GM12878 (cell line): ENCODE results near the gene KCNA5. TPM values are rescaled to one million over a fixed set of nuclear protein-coding genes. Genes with fewer than 3 reads are reported as not detected.
A peak's percentile ranks its signal among the peaks of the same experiment; 100 is the strongest.

Experiments used
- ATAC-seq: fragments of 200-7000 bp; cut with Tn5 transposase; 3 replicates; pipeline ENCODE4 v1.9.1; 2020; ENCODE audit warnings: mild to moderate bottlenecking, moderate library complexity
- BruUV-seq: library from RNA; stranded (reverse); fragments of 400-500 nt; replicated peaks from 2 replicates; lab custom pipeline; 2021; lab: Mats Ljungman, UMichigan
- CTCF ChIA-PET: fragments of 300-600 bp; sonication (Branson Sonifier 250); formaldehyde crosslinking; extraction: SDS; loops from one replicate; lab custom pipeline; 2021; ENCODE audit warnings: inconsistent platforms; lab: Yijun Ruan, JAX
- POLR2A ChIA-PET: fragments of 350-600 bp; formaldehyde crosslinking; extraction: SDS; loops from one replicate; lab custom pipeline; 2021; ENCODE audit warnings: inconsistent platforms; lab: Charles Lee
- RAD21 ChIA-PET: fragments of 300-600 bp; sonication (Branson Sonifier 250); formaldehyde crosslinking; loops from one replicate; lab custom pipeline; 2023; ENCODE audit warnings: antibody characterized with exemption; ENCODE audit not compliant: unreplicated experiment; lab: Charles Lee
- SMC1A ChIA-PET: fragments of 300-600 bp; sonication (Branson Sonifier 250); formaldehyde crosslinking; loops from one replicate; lab custom pipeline; 2023; ENCODE audit not compliant: unreplicated experiment, uncharacterized antibody; lab: Charles Lee
- DNase-seq: peaks from one replicate; pipeline ENCODE4 v3.0.0-alpha.2; 2011; ENCODE audit warnings: low read depth, low spot score
- FAIRE-seq: peaks from 3 replicates; lab custom pipeline; 2011; peaks lifted over from hg19 to GRCh38; lab: Jason Lieb, UNC
- H2AFZ ChIP-seq: 2 replicates; pipeline ENCODE4 v1.6.0; 2011; ENCODE audit warnings: low read depth, low read length, control low read depth; ENCODE audit not compliant: control insufficient read depth
- H3K27ac ChIP-seq: 2 replicates; pipeline ENCODE4 v1.5.1; 2011; ENCODE audit warnings: control low read depth; ENCODE audit not compliant: control insufficient read depth, insufficient read depth
- H3K27me3 ChIP-seq, 2 experiments: replicated peaks in 1 of 2; 2 replicates each; pipeline versions ENCODE4 v1.6.0 to v1.6.1; 2011; ENCODE audit warnings: low read length in 1 of 2; ENCODE audit not compliant: control insufficient read depth in 2 of 2, insufficient read depth in 2 of 2
- H3K36me3 ChIP-seq, 2 experiments: 2 replicates each; pipeline ENCODE4 v1.5.1; 2011; ENCODE audit warnings: low read length in 1 of 2; ENCODE audit not compliant: control insufficient read depth in 2 of 2, insufficient read depth in 2 of 2
- H3K4me1 ChIP-seq: 2 replicates; pipeline ENCODE4 v1.6.1; 2011; ENCODE audit warnings: mild to moderate bottlenecking, low read length, moderate library complexity, mixed read lengths; ENCODE audit not compliant: control insufficient read depth, insufficient read depth
- H3K4me2 ChIP-seq: 2 replicates; pipeline ENCODE4 v1.6.0; 2011; ENCODE audit warnings: control low read depth; ENCODE audit not compliant: control insufficient read depth, insufficient read depth
- H3K4me3 ChIP-seq: fragments of 200-600 bp; sonication (generic); 2 replicates; pipeline ENCODE4 v1.5.1; 2016
- H3K79me2 ChIP-seq: 2 replicates; pipeline ENCODE4 v1.6.0; 2011; ENCODE audit warnings: low read length; ENCODE audit not compliant: control insufficient read depth, insufficient read depth
- H3K9ac ChIP-seq: 2 replicates; pipeline ENCODE4 v1.8.0; 2011; ENCODE audit warnings: low read length, control low read depth, mixed read lengths; ENCODE audit not compliant: control insufficient read depth, insufficient read depth
- H3K9me3 ChIP-seq: replicated peaks from 3 replicates; pipeline ENCODE4 v1.5.1; 2011; ENCODE audit warnings: mild to moderate bottlenecking, low read length; ENCODE audit not compliant: control insufficient read depth, insufficient read depth
- H4K20me1 ChIP-seq: 2 replicates; pipeline ENCODE4 v1.6.0; 2011; ENCODE audit not compliant: control insufficient read depth, insufficient read depth
- IRF4 ChIP-seq: IDR thresholded peaks from 2 replicates; pipeline ENCODE4 v1.6.1; 2011; ENCODE audit warnings: low read depth, low read length
- LARP7 ChIP-seq: fragments of 450-650 bp; IDR thresholded peaks from 2 replicates; pipeline ENCODE4 v1.6.1; 2017; ENCODE audit warnings: mild to moderate bottlenecking
- RAD21 ChIP-seq: IDR thresholded peaks from 2 replicates; pipeline ENCODE4 v1.6.1; 2011; ENCODE audit warnings: mild to moderate bottlenecking, low read depth, low read length, moderate library complexity; ENCODE audit not compliant: insufficient read depth
- SMC3 ChIP-seq: IDR thresholded peaks from 2 replicates; pipeline ENCODE4 v1.6.1; 2011; ENCODE audit warnings: low read length, improper control_type of control experiment, borderline replicate concordance
- SP1 ChIP-seq: IDR thresholded peaks from one replicate; pipeline ENCODE4 v1.6.1; 2011; ENCODE audit warnings: low read depth, low read length
- YY1 ChIP-seq: IDR thresholded peaks from 2 replicates; pipeline ENCODE4 v1.6.1; 2011; ENCODE audit warnings: low read depth, mild to moderate bottlenecking, low read length
- WGBS: methylation state at CpG from one replicate; pipeline ENCODE4 v1.1.6; 2016; ENCODE audit warnings: low lambda C conversion rate; ENCODE audit not compliant: insufficient replicate concordance, insufficient coverage; ENCODE audit errors: missing lambda C conversion rate; 5-methylcytosine and 5-hydroxymethylcytosine counted together
- in situ Hi-C: fragments of 300-500 bp; cut with MboI; formaldehyde crosslinking; loops from 9 replicates; pipeline ENCODE4 v1.14.3; 2018; ENCODE audit warnings: mixed read lengths
- intact Hi-C: fragments of 100-400 bp; cut with micrococcal nuclease; formaldehyde crosslinking; loops from one replicate; pipeline ENCODE4 v1.14.2; 2022; ENCODE audit not compliant: unreplicated experiment
- polyA plus RNA-seq, 11 experiments: library from polyadenylated mRNA; depleted of rRNA in 4 of 11; unstranded in 6 of 11; stranded (reverse) in 5 of 11; fragments of >200 nt; fragmentation: Nextera tagmentation in 4 of 11; fragmentation: Illumina TruSeq in 1 of 11; extraction: Ambion mirVana in 4 of 11; extraction: Trizol in 1 of 11; gene quantifications; 1 replicate in 1 of 11; 2 replicates in 10 of 11; pipeline versions ENCODE4 v1.2.1 to v1.2.3, GENCODE V29; 2011 to 2016; ENCODE audit warnings: inconsistent platforms in 2 of 11, missing spikeins in 2 of 11, low read depth in 1 of 11
- total RNA-seq, 4 experiments: library from RNA; depleted of rRNA in 3 of 4; stranded (reverse); fragments of >200 nt in 3 of 4; fragmentation: Illumina TruSeq in 1 of 4; extraction: Trizol in 1 of 4; gene quantifications; 2 replicates each; pipeline versions ENCODE4 v1.2.1 to v1.2.3, GENCODE V29; 2013 to 2021
- TF ChIP-seq, protein P1 (sequence below), 3 experiments: IDR thresholded peaks in 2 of 3; conservative IDR thresholded peaks in 1 of 3; 2 replicates each; pipeline ENCODE4 v1.5.1; 2011; ENCODE audit warnings: low read depth in 3 of 3, low read length in 3 of 3, mild to moderate bottlenecking in 3 of 3, control low read depth in 2 of 3, moderate library complexity in 2 of 3, inconsistent platforms in 1 of 3, mixed read lengths in 1 of 3; ENCODE audit not compliant: control insufficient read depth in 2 of 3, insufficient read depth in 1 of 3; ENCODE audit errors: extremely low read depth in 1 of 3
- TF ChIP-seq, protein P2 (sequence below): fragments of 450-650 bp; IDR thresholded peaks from 2 replicates; pipeline ENCODE4 v1.6.1; 2016; ENCODE audit warnings: mild to moderate bottlenecking, moderate library complexity, borderline replicate concordance
- TF ChIP-seq, protein P3 (sequence below): IDR thresholded peaks from 2 replicates; pipeline ENCODE4 v1.6.1; 2011; ENCODE audit warnings: borderline replicate concordance, low read depth, mild to moderate bottlenecking, moderate library complexity, mixed read lengths, low read length; ENCODE audit not compliant: insufficient read depth; ENCODE audit errors: extremely low read length

Gene KCNA5
- total and polyA plus RNA-seq, 10 of the 15 experiments (the other 5 are each of a cell fraction or from before 2014, with no cell fraction given), result 0.11 to 0.56 (median 0.19) TPM; not detected in 4

DNA sequence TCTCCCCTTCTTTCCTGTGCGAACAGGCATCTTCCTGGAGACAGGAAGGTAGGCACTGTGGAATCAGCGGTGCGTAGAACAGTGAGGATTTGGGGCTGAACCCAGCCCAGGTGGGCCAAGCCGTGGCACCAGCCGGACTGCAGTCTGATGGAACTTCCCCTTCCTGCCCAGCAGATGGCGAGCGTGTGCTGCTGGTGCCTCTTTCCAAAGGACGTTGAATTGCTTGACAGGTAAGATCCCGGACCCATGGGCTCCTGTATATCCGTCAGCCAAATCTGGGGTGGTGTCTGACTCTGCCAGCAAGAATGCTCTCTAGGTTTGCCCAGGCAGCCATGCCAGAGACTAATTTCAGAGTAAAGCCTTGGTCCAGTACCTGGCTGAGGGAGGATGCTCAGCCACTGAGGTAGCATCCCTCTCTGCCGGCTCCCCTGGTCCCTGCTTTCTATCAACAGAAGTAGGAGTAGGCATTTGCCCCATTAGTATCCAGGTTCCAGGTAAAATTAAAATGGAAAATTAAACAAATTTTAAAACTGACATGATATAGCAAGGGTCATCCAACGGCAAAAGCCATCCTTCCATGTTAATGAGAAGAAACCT is 21.1 kb upstream of the KCNA5 start:
- POLR2A ChIA-PET, result interaction anchor here (0.9 kb wide), 1 partner anchor 61 kb away, joined by 3 read pairs; no protein-coding TSS in a partner anchor
- SMC1A ChIA-PET, result interaction anchor here (0.7 to 2.3 kb wide), 4 partner anchors 62 to 166 kb away, joined by 5 to 16 read pairs (median 8); no protein-coding TSS in a partner anchor
- peak; percentile 98 for FAIRE-seq

More for the DNA sequence above, 21.1 kb upstream of the KCNA5 start:
- DNase-seq, result no peak
- Histone ChIP-seq H4K20me1 (no peaks in the 10 kb centered on the region), H3K27me3 (no peaks in the 10 kb centered on the region; a peak in 3 of 4 replicates), H3K9ac (no peak overlapping the region), H3K79me2 (no peaks in the 10 kb centered on the region), H3K9me3 (no peaks in the 10 kb centered on the region), H3K4me2 (no peak overlapping the region), H3K4me1 (no peaks in the 10 kb centered on the region), H2AFZ (no peak overlapping the region), H3K4me3 (no peak overlapping the region), H3K36me3 (no peaks in the 10 kb centered on the region), H3K27ac (no peak overlapping the region)
- RAD21 ChIA-PET, result interaction anchor here (1.1 to 1.7 kb wide), 2 partner anchors 61 to 71 kb away, joined by 3 to 9 read pairs; no protein-coding TSS in a partner anchor
- BruUV-seq, result no TSS peak
- WGBS, result 18% methylated on average over 12 of the region's 12 CpGs
- ATAC-seq, result peak; percentile 91
- TF ChIP-seq, protein P1, sequence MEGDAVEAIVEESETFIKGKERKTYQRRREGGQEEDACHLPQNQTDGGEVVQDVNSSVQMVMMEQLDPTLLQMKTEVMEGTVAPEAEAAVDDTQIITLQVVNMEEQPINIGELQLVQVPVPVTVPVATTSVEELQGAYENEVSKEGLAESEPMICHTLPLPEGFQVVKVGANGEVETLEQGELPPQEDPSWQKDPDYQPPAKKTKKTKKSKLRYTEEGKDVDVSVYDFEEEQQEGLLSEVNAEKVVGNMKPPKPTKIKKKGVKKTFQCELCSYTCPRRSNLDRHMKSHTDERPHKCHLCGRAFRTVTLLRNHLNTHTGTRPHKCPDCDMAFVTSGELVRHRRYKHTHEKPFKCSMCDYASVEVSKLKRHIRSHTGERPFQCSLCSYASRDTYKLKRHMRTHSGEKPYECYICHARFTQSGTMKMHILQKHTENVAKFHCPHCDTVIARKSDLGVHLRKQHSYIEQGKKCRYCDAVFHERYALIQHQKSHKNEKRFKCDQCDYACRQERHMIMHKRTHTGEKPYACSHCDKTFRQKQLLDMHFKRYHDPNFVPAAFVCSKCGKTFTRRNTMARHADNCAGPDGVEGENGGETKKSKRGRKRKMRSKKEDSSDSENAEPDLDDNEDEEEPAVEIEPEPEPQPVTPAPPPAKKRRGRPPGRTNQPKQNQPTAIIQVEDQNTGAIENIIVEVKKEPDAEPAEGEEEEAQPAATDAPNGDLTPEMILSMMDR (IDR thresholded peaks at IDR 0.05 in 2 of 3, conservative IDR thresholded peaks at IDR 0.05 in 1 of 3; ENCODE audit: control insufficient read depth in 2 of 3, extremely low read depth in 1 of 3, insufficient read depth in 1 of 3, low read depth in 3 of 3, low read length in 3 of 3), result peak; percentile 93 to 97 (median 95)
- TF ChIP-seq SMC3, result peak; percentile 100
- TF ChIP-seq IRF4, result 0 out of 2 replicates have a peak, but pooled peaks have one; percentile 44
- TF ChIP-seq, protein P2, sequence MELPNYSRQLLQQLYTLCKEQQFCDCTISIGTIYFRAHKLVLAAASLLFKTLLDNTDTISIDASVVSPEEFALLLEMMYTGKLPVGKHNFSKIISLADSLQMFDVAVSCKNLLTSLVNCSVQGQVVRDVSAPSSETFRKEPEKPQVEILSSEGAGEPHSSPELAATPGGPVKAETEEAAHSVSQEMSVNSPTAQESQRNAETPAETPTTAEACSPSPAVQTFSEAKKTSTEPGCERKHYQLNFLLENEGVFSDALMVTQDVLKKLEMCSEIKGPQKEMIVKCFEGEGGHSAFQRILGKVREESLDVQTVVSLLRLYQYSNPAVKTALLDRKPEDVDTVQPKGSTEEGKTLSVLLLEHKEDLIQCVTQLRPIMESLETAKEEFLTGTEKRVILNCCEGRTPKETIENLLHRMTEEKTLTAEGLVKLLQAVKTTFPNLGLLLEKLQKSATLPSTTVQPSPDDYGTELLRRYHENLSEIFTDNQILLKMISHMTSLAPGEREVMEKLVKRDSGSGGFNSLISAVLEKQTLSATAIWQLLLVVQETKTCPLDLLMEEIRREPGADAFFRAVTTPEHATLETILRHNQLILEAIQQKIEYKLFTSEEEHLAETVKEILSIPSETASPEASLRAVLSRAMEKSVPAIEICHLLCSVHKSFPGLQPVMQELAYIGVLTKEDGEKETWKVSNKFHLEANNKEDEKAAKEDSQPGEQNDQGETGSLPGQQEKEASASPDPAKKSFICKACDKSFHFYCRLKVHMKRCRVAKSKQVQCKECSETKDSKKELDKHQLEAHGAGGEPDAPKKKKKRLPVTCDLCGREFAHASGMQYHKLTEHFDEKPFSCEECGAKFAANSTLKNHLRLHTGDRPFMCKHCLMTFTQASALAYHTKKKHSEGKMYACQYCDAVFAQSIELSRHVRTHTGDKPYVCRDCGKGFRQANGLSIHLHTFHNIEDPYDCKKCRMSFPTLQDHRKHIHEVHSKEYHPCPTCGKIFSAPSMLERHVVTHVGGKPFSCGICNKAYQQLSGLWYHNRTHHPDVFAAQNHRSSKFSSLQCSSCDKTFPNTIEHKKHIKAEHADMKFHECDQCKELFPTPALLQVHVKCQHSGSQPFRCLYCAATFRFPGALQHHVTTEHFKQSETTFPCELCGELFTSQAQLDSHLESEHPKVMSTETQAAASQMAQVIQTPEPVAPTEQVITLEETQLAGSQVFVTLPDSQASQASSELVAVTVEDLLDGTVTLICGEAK, result no peak
- TF ChIP-seq, protein P3, sequence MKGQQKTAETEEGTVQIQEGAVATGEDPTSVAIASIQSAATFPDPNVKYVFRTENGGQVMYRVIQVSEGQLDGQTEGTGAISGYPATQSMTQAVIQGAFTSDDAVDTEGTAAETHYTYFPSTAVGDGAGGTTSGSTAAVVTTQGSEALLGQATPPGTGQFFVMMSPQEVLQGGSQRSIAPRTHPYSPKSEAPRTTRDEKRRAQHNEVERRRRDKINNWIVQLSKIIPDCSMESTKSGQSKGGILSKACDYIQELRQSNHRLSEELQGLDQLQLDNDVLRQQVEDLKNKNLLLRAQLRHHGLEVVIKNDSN, result no peak
- TF ChIP-seq SP1, result peak; percentile 27
- TF ChIP-seq RAD21, result peak; percentile 96
- 0 out of 2 replicates have a peak, but pooled peaks have one; percentile 34 for TF ChIP-seq LARP7
- TF ChIP-seq YY1, result 0 out of 2 replicates have a peak, but pooled peaks have one; percentile 49
- intact Hi-C loops, result loop anchor here (1.0 to 5.0 kb wide), 2 partner anchors 62 to 420 kb away; no protein-coding TSS in a partner anchor
- CTCF ChIA-PET, result interaction anchor here (0.7 to 2.8 kb wide), 6 partner anchors 10 to 62 kb away, joined by 3 to 48 read pairs (median 7); no protein-coding TSS in a partner anchor
- in situ Hi-C loops, result loop anchor here (5.0 kb wide), 1 partner anchor 65 kb away; no protein-coding TSS in a partner anchor
